ENCODE results near the gene CHP1. TPM values are rescaled to one million over a fixed set of nuclear protein-coding genes. Genes with fewer than 3 reads are reported as not detected.
"Not testable (repeated sequence)": the region's sequence is repeated elsewhere in the genome, so short reads cannot be mapped to it uniquely, and the experiment has no call there.

Gene CHP1
- total RNA-seq, 1 donor from 2014 or later: 175 TPM

- no peaks in the 10 kb centered on the region for H3K4me1 ChIP-seq
- intact Hi-C loops (cut with DNase I): no loop called here
- DNase-seq (no peak), ATAC-seq (no peak)
- no peaks in the 10 kb centered on the region for H3K9me3 ChIP-seq
- H3K27ac ChIP-seq: no peak overlapping the region
- no peak for TF ChIP-seq CTCF (IDR thresholded peaks at IDR 0.05)
- peaks cover 38% of the 10 kb centered on the region for H3K36me3 ChIP-seq
- H3K27me3 ChIP-seq: no peaks in the 10 kb centered on the region
- no peak overlapping the region for H3K4me3 ChIP-seq
Measured at GRCh38 chr15:41301587-41301986, 70.5 kb downstream of the CHP1 start.

- intact Hi-C loops (cut with DNase I): no loop called here
- no peak overlapping the region for H3K4me3 ChIP-seq
- H3K9me3 ChIP-seq: no peaks in the 10 kb centered on the region
- DNase-seq (no peak), ATAC-seq (no peak)
- no peak overlapping the region for H3K27ac ChIP-seq
- peaks cover 14% of the 10 kb centered on the region for H3K36me3 ChIP-seq
- H3K27me3 ChIP-seq: no peaks in the 10 kb centered on the region
- no peak for TF ChIP-seq CTCF (IDR thresholded peaks at IDR 0.05)
- no peaks in the 10 kb centered on the region for H3K4me1 ChIP-seq
Measured at GRCh38 chr15:41304149-41304770, 73.2 kb downstream of the CHP1 start.

GRCh38 chr15:41307679-41308078 is 76.6 kb downstream of the CHP1 start:
- H3K36me3 ChIP-seq: peaks cover 5% of the 10 kb centered on the region
- intact Hi-C loops (cut with DNase I): no loop called here
- ATAC-seq: no peak
- DNase-seq: no peak
- no peak overlapping the region for H3K4me3 ChIP-seq
- H3K27me3 ChIP-seq: no peaks in the 10 kb centered on the region
- H3K4me1 ChIP-seq: no peaks in the 10 kb centered on the region
- H3K27ac ChIP-seq: no peak overlapping the region
- TF ChIP-seq CTCF (IDR thresholded peaks at IDR 0.05): no peak
- H3K9me3 ChIP-seq: no peaks in the 10 kb centered on the region

- Histone ChIP-seq H3K4me1 (no peaks in the 10 kb centered on the region), H3K27me3 (no peaks in the 10 kb centered on the region), H3K27ac (no peak overlapping the region), H3K36me3 (peaks cover 5% of the 10 kb centered on the region), H3K4me3 (no peak overlapping the region), H3K9me3 (no peaks in the 10 kb centered on the region)
- DNase-seq (no peak), ATAC-seq (no peak)
- intact Hi-C loops (cut with DNase I): no loop called here
- no peak for TF ChIP-seq CTCF (IDR thresholded peaks at IDR 0.05)
Measured at GRCh38 chr15:41309226-41309905, 78.3 kb downstream of the CHP1 start.

- intact Hi-C loops (cut with DNase I); H3K36me3 ChIP-seq; H3K27me3 ChIP-seq; H3K4me3 ChIP-seq; ATAC-seq; DNase-seq; H3K9me3 ChIP-seq; H3K4me1 ChIP-seq; H3K27ac ChIP-seq: not testable (repeated sequence)
Measured at GRCh38 chr15:41320805-41321330, 89.8 kb downstream of the CHP1 start.

- Histone ChIP-seq H3K9me3 (no peaks in the 10 kb centered on the region), H3K27me3 (no peaks in the 10 kb centered on the region), H3K27ac (no peak overlapping the region), H3K36me3 (no peaks in the 10 kb centered on the region), H3K4me1 (no peaks in the 10 kb centered on the region), H3K4me3 (no peak overlapping the region)
- no peak for ATAC-seq
- TF ChIP-seq CTCF (IDR thresholded peaks at IDR 0.05): no peak
- intact Hi-C loops (cut with DNase I): no loop called here
- DNase-seq: no peak
Measured at GRCh38 chr15:41323611-41324010, 92.5 kb downstream of the CHP1 start.

All from upper lobe of right lung (tissue), 1 donor.